Measurements from ENCODE around the gene BICRAL. TPM values are rescaled to one million over a fixed set of nuclear protein-coding genes. Genes with fewer than 3 reads are reported as not detected.

BICRAL gene
- total and polyA plus RNA-seq, 2 donors from 2014 or later = 2.7 to 20.9 TPM

GRCh38 chr6:42860481-42860880, 78.6 kb downstream of the BICRAL start:
- no peak for FAIRE-seq
- Histone ChIP-seq H3K9ac (ENCODE audit: low read length in 3 of 3) (no peak overlapping the region), H3K27me3 (ENCODE audit: control insufficient read depth, insufficient read depth, low read length) (no peaks in the 10 kb centered on the region), H3K27ac (ENCODE audit: low read depth in 2 of 2, low read length in 2 of 2) (no peak overlapping the region), H3K9me3 (ENCODE audit: control insufficient read depth in 2 of 3, insufficient read depth in 1 of 3, low read length in 3 of 3) (no peaks in the 10 kb centered on the region), H3K4me1 (ENCODE audit: control insufficient read depth in 2 of 3, insufficient read depth in 2 of 3, low read depth in 1 of 3, low read length in 3 of 3) (no peaks in the 10 kb centered on the region), H3K4me3 (ENCODE audit: low read length in 3 of 3) (no peak overlapping the region), H3K36me3 (ENCODE audit: control insufficient read depth in 2 of 3, insufficient read depth in 3 of 3, low read length in 3 of 3) (peaks cover 3 to 46% (median 24%) of the 10 kb centered on the region in 3 donors)
- DNase-seq = no peak
- intact Hi-C loops (cut with DNase I) = no loop called here
- no peak for TF ChIP-seq CTCF (IDR thresholded peaks at IDR 0.05; ENCODE audit: borderline replicate concordance, extremely low read depth, insufficient read depth)

GRCh38 chr6:42864602-42865001, 82.8 kb downstream of the BICRAL start:
- Histone ChIP-seq H3K9me3 (ENCODE audit: control insufficient read depth in 2 of 3, insufficient read depth in 1 of 3, low read length in 3 of 3) (no peaks in the 10 kb centered on the region), H3K36me3 (ENCODE audit: control insufficient read depth in 2 of 3, insufficient read depth in 3 of 3, low read length in 3 of 3) (peaks cover 3 to 43% (median 23%) of the 10 kb centered on the region in 3 donors), H3K27ac (ENCODE audit: low read depth in 2 of 2, low read length in 2 of 2) (no peak overlapping the region), H3K4me1 (ENCODE audit: control insufficient read depth in 2 of 3, insufficient read depth in 2 of 3, low read depth in 1 of 3, low read length in 3 of 3) (no peaks in the 10 kb centered on the region), H3K9ac (ENCODE audit: low read length in 3 of 3) (no peak overlapping the region), H3K27me3 (ENCODE audit: control insufficient read depth, insufficient read depth, low read length) (no peaks in the 10 kb centered on the region), H3K4me3 (ENCODE audit: low read length in 3 of 3) (no peak overlapping the region)
- no peak for FAIRE-seq
- intact Hi-C loops (cut with DNase I) = no loop called here
- no peak for DNase-seq
- no peak for TF ChIP-seq CTCF (IDR thresholded peaks at IDR 0.05; ENCODE audit: borderline replicate concordance, extremely low read depth, insufficient read depth)

- H3K27me3 ChIP-seq (ENCODE audit: control insufficient read depth, insufficient read depth, low read length) = no peaks in the 10 kb centered on the region
- no peaks in the 10 kb centered on the region for H3K9me3 ChIP-seq (ENCODE audit: control insufficient read depth in 2 of 3, insufficient read depth in 1 of 3, low read length in 3 of 3)
- H3K36me3 ChIP-seq (ENCODE audit: control insufficient read depth in 2 of 3, insufficient read depth in 3 of 3, low read length in 3 of 3) = peaks cover 0 to 15% (median 13%) of the 10 kb centered on the region in 3 donors
- TF ChIP-seq CTCF (IDR thresholded peaks at IDR 0.05; ENCODE audit: borderline replicate concordance, extremely low read depth, insufficient read depth) = no peak
- no peak overlapping the region for H3K9ac ChIP-seq (ENCODE audit: low read length in 3 of 3)
- intact Hi-C loops (cut with DNase I) = no loop called here
- H3K4me3 ChIP-seq (ENCODE audit: low read length in 3 of 3) = no peak overlapping the region
- H3K4me1 ChIP-seq (ENCODE audit: control insufficient read depth in 2 of 3, insufficient read depth in 2 of 3, low read depth in 1 of 3, low read length in 3 of 3) = no peaks in the 10 kb centered on the region
- H3K27ac ChIP-seq (ENCODE audit: low read depth in 2 of 2, low read length in 2 of 2) = no peak overlapping the region
- DNase-seq (no peak), FAIRE-seq (no peak)
Measured at GRCh38 chr6:42870145-42870936, 88.5 kb downstream of the BICRAL start.

All from kidney (tissue), 14 donors.